ENCODE results near the gene SFRP5. TPM values are rescaled to one million over a fixed set of nuclear protein-coding genes. Genes with fewer than 3 reads are reported as not detected.
A peak's percentile ranks its signal among the peaks of the same experiment; 100 is the strongest.

The SFRP5 gene
- total and polyA plus RNA-seq, 10 of the 15 experiments (the other 5 are each of a cell fraction or from before 2014, with no cell fraction given) = not detected

GRCh38 chr10:97736403-97736901 lies 35.3 kb downstream of the SFRP5 start:
- CTCF ChIA-PET = interaction anchor here (0.7 to 21.5 kb wide), 12 partner anchors 9 to 431 kb away, joined by 3 to 416 read pairs (median 6); partner anchors contain the start of genes AVPI1 and MARVELD1
- Histone ChIP-seq H3K4me3 (no peak overlapping the region), H3K36me3 (ENCODE audit: control insufficient read depth in 2 of 2, insufficient read depth in 2 of 2, low read length in 1 of 2) (peaks cover 0 to 3% of the 10 kb centered on the region in 2 experiments; a peak in 2 of 4 replicates), H3K4me2 (ENCODE audit: control insufficient read depth, insufficient read depth) (peak overlapping the region; percentile 68), H3K27ac (ENCODE audit: control insufficient read depth, insufficient read depth) (peak overlapping the region; percentile 91), H3K27me3 (replicated peaks in 1 of 2; ENCODE audit: control insufficient read depth in 2 of 2, insufficient read depth in 2 of 2, low read length in 1 of 2) (no peaks in the 10 kb centered on the region), H3K9me3 (replicated peaks; ENCODE audit: control insufficient read depth, insufficient read depth, low read length) (no peaks in the 10 kb centered on the region; the same call in 2 of the 3 replicates), H4K20me1 (ENCODE audit: control insufficient read depth, insufficient read depth) (no peaks in the 10 kb centered on the region), H3K4me1 (ENCODE audit: control insufficient read depth, insufficient read depth, low read length) (peaks cover 10% of the 10 kb centered on the region), H2AFZ (ENCODE audit: control insufficient read depth, low read depth, low read length) (peak overlapping the region; percentile 86), H3K9ac (ENCODE audit: control insufficient read depth, insufficient read depth, low read length) (no peak overlapping the region), H3K79me2 (ENCODE audit: control insufficient read depth, insufficient read depth, low read length) (peaks cover 40% of the 10 kb centered on the region)
- SMC1A ChIA-PET (ENCODE audit: uncharacterized antibody, unreplicated experiment) = interaction anchor here (0.7 to 4.5 kb wide), 13 partner anchors 9 to 183 kb away, joined by 3 to 24 read pairs (median 5); partner anchors contain the start of gene AVPI1
- ATAC-seq = peak; percentile 5; the same call in 2 of the 3 replicates
- WGBS (ENCODE audit: insufficient coverage, insufficient replicate concordance, low lambda C conversion rate, missing lambda C conversion rate) = 17% methylated on average over 13 of the region's 13 CpGs
- no peak for DNase-seq (ENCODE audit: low read depth, low spot score)
- FAIRE-seq = no peak
- TF ChIP-seq PML (IDR thresholded peaks at IDR 0.05; ENCODE audit: low read length) (peak; percentile 29; the same call in 1 of the 2 replicates), IRF3 (IDR thresholded peaks at IDR 0.05) (no peak)
- intact Hi-C loops (cut with micrococcal nuclease; ENCODE audit: unreplicated experiment) = no loop called here
- in situ Hi-C loops (cut with MboI) = no loop called here
- BruUV-seq (replicated peaks) = no TSS peak
- POLR2A ChIA-PET = interaction anchor here (0.7 to 1.6 kb wide), 11 partner anchors 10 to 337 kb away, joined by 3 to 6 read pairs (median 3); partner anchors contain the start of gene AVPI1
- RAD21 ChIA-PET (ENCODE audit: unreplicated experiment) = interaction anchor here (0.8 to 2.8 kb wide), 6 partner anchors 24 to 62 kb away, joined by 4 to 14 read pairs (median 6); partner anchors contain the start of gene AVPI1

GRCh38 chr10:97734021-97734420 lies 37.8 kb downstream of the SFRP5 start:
- ATAC-seq = no peak
- H3K27ac ChIP-seq (ENCODE audit: control insufficient read depth, insufficient read depth) = no peak overlapping the region
- POLR2A ChIA-PET = interaction anchor here (0.6 to 0.8 kb wide), 3 partner anchors 28 to 387 kb away, joined by 3 to 5 read pairs (median 3); no protein-coding TSS in a partner anchor
- H3K27me3 ChIP-seq (replicated peaks in 1 of 2; ENCODE audit: control insufficient read depth in 2 of 2, insufficient read depth in 2 of 2, low read length in 1 of 2) = no peaks in the 10 kb centered on the region
- SMC1A ChIA-PET (ENCODE audit: uncharacterized antibody, unreplicated experiment) = interaction anchor here (0.6 to 4.5 kb wide), 5 partner anchors 25 to 58 kb away, joined by 3 to 24 read pairs (median 7); partner anchors contain the start of gene AVPI1
- no peak for TF ChIP-seq EGR1 (IDR thresholded peaks at IDR 0.05; ENCODE audit: borderline replicate concordance in 1 of 2, low read depth in 2 of 2, low read length in 2 of 2)
- TF ChIP-seq TCF12 (IDR thresholded peaks at IDR 0.05; ENCODE audit: low read depth, low read length) = no peak
- TF ChIP-seq EED (IDR thresholded peaks at IDR 0.05; ENCODE audit: low read depth) = no peak
- TF ChIP-seq BCL11A (IDR thresholded peaks at IDR 0.05; ENCODE audit: low read depth, low read length) = no peak
- TF ChIP-seq SREBF2 (IDR thresholded peaks at IDR 0.05; ENCODE audit: low read length) = no peak
- no peak for TF ChIP-seq NFYA (IDR thresholded peaks at IDR 0.05; ENCODE audit: borderline replicate concordance, low read depth, low read length)
- TF ChIP-seq ZNF592 (IDR thresholded peaks at IDR 0.05) = no peak
- TF ChIP-seq SMC3 (IDR thresholded peaks at IDR 0.05; ENCODE audit: borderline replicate concordance, low read length) = no peak
- H3K9ac ChIP-seq (ENCODE audit: control insufficient read depth, insufficient read depth, low read length) = no peak overlapping the region
- DNase-seq (ENCODE audit: low read depth, low spot score) = no peak
- H3K9me3 ChIP-seq (replicated peaks; ENCODE audit: control insufficient read depth, insufficient read depth, low read length) = no peaks in the 10 kb centered on the region; the same call in 2 of the 3 replicates
- H4K20me1 ChIP-seq (ENCODE audit: control insufficient read depth, insufficient read depth) = no peaks in the 10 kb centered on the region
- RAD21 ChIA-PET (ENCODE audit: unreplicated experiment) = interaction anchor here (0.7 to 2.3 kb wide), 5 partner anchors 29 to 58 kb away, joined by 3 to 7 read pairs (median 7); no protein-coding TSS in a partner anchor
- H3K79me2 ChIP-seq (ENCODE audit: control insufficient read depth, insufficient read depth, low read length) = peaks cover 22% of the 10 kb centered on the region
- peaks cover 0 to 3% of the 10 kb centered on the region in 2 experiments; a peak in 1 of 4 replicates for H3K36me3 ChIP-seq (ENCODE audit: control insufficient read depth in 2 of 2, insufficient read depth in 2 of 2, low read length in 1 of 2)
- H3K4me2 ChIP-seq (ENCODE audit: control insufficient read depth, insufficient read depth) = no peak overlapping the region
- H3K4me1 ChIP-seq (ENCODE audit: control insufficient read depth, insufficient read depth, low read length) = peaks cover 10% of the 10 kb centered on the region
- in situ Hi-C loops (cut with MboI) (loop anchor here (5.0 kb wide), 1 partner anchor 57 kb away; no protein-coding TSS in a partner anchor), intact Hi-C loops (cut with micrococcal nuclease; ENCODE audit: unreplicated experiment) (no loop called here)
- CTCF ChIA-PET = interaction anchor here (1.6 to 21.5 kb wide), 7 partner anchors 9 to 56 kb away, joined by 3 to 416 read pairs (median 26); partner anchors contain the start of genes AVPI1 and MARVELD1
- H3K4me3 ChIP-seq = no peak overlapping the region
- FAIRE-seq = no peak
- BruUV-seq (replicated peaks) = no TSS peak
- WGBS (ENCODE audit: insufficient coverage, insufficient replicate concordance, low lambda C conversion rate, missing lambda C conversion rate) = 88% methylated on average over 6 of the region's 6 CpGs
- H2AFZ ChIP-seq (ENCODE audit: control insufficient read depth, low read depth, low read length) = no peak overlapping the region
